ENCODE data around the gene ZNF383. TPM values are rescaled to one million over a fixed set of nuclear protein-coding genes. Genes with fewer than 3 reads are reported as not detected.
"Not testable (repeated sequence)": the region's sequence is repeated elsewhere in the genome, so short reads cannot be mapped to it uniquely, and the experiment has no call there.

The ZNF383 gene
- total and polyA plus RNA-seq, 5 experiments from 2014 or later = 8.8 to 39.8 (median 15.1) TPM

- H3K4me3 Mint-ChIP-seq = no peak overlapping the region
- H3K27me3 Mint-ChIP-seq = no peaks in the 10 kb centered on the region
- peaks cover 0 to 5% (median 2%) of the 10 kb centered on the region in 4 donors for H3K4me1 Mint-ChIP-seq
- DNase-seq (peak in 4 of 10 donors; percentile 12 to 26 (median 22)), ATAC-seq (no peak)
- H3K36me3 Mint-ChIP-seq = peaks cover 47 to 84% (median 82%) of the 10 kb centered on the region in 3 donors
- H3K9me3 Mint-ChIP-seq = peaks cover 0 to 91% (median 29%) of the 10 kb centered on the region in 9 donors
- POLR2A ChIA-PET = interaction anchor here (0.6 kb wide), 1 partner anchor 1090 kb away, joined by 3 read pairs; no protein-coding TSS in a partner anchor
- H3K27ac Mint-ChIP-seq = no peak overlapping the region
Measured at GRCh38 chr19:37227996-37228395, 10.0 kb downstream of the ZNF383 start.

DNA sequence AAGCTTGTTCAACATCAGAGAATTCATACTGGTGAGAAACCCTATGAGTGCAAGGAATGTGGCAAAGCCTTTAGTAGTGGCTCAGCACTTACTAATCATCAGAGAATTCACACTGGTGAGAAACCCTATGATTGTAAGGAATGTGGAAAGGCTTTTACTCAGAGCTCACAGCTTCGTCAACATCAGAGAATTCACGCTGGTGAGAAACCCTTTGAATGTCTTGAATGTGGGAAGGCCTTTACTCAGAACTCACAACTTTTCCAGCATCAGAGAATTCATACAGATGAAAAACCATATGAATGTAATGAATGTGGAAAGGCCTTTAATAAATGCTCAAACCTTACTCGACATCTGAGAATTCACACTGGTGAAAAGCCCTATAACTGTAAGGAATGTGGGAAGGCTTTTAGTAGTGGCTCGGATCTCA, 25.2 kb downstream of the ZNF383 start:
- Mint-ChIP-seq H3K4me3 (no peak overlapping the region), H3K27ac (no peak overlapping the region), H3K4me1 (peaks cover 0 to 5% (median 0%) of the 10 kb centered on the region in 4 donors), H3K27me3 (no peaks in the 10 kb centered on the region), H3K36me3 (peaks cover 53 to 82% (median 75%) of the 10 kb centered on the region in 3 donors), H3K9me3 (peaks cover 25 to 96% (median 44%) of the 10 kb centered on the region in 9 donors)
- DNase-seq (no peak), ATAC-seq (no peak)
- POLR2A ChIA-PET = no interaction called here

GRCh38 chr19:37251308-37252229, 33.6 kb downstream of the ZNF383 start:
- peak overlapping the region in 5 of 10 donors; percentile 21 to 81 (median 48) for H3K4me3 Mint-ChIP-seq
- ATAC-seq (peak; percentile 50 to 66), DNase-seq (peak in 3 of 10 donors; percentile 7 to 47 (median 28))
- H3K36me3 Mint-ChIP-seq = peaks cover 18 to 60% (median 44%) of the 10 kb centered on the region in 3 donors
- H3K4me1 Mint-ChIP-seq = peaks cover 0 to 7% (median 2%) of the 10 kb centered on the region in 4 donors
- H3K27me3 Mint-ChIP-seq = peaks cover 0 to 4% (median 0%) of the 10 kb centered on the region in 5 donors
- POLR2A ChIA-PET = no interaction called here
- H3K9me3 Mint-ChIP-seq = peaks cover 22 to 92% (median 47%) of the 10 kb centered on the region in 9 donors
- H3K27ac Mint-ChIP-seq = no peak overlapping the region

- H3K27me3 Mint-ChIP-seq, H3K4me3 Mint-ChIP-seq, ATAC-seq, DNase-seq, H3K27ac Mint-ChIP-seq, H3K4me1 Mint-ChIP-seq, POLR2A ChIA-PET: not testable (repeated sequence)
- Mint-ChIP-seq H3K9me3 (peaks cover 0 to 59% (median 35%) of the 10 kb centered on the region in 9 donors), H3K36me3 (peaks cover 3 to 20% (median 10%) of the 10 kb centered on the region in 3 donors)
Measured at GRCh38 chr19:37263028-37263427, 45.0 kb downstream of the ZNF383 start.

GRCh38 chr19:37267005-37267404, 49.0 kb downstream of the ZNF383 start:
- H3K9me3 Mint-ChIP-seq = peaks cover 0 to 30% (median 9%) of the 10 kb centered on the region in 9 donors
- H3K36me3 Mint-ChIP-seq, H3K4me1 Mint-ChIP-seq, H3K4me3 Mint-ChIP-seq, POLR2A ChIA-PET, H3K27me3 Mint-ChIP-seq, DNase-seq, ATAC-seq, H3K27ac Mint-ChIP-seq: not testable (repeated sequence)

- H3K4me1 Mint-ChIP-seq, H3K4me3 Mint-ChIP-seq, H3K27ac Mint-ChIP-seq, DNase-seq, ATAC-seq, H3K36me3 Mint-ChIP-seq, POLR2A ChIA-PET, H3K27me3 Mint-ChIP-seq: not testable (repeated sequence)
- H3K9me3 Mint-ChIP-seq = peaks cover 0 to 22% (median 9%) of the 10 kb centered on the region in 9 donors
Measured at GRCh38 chr19:37267755-37268154, 49.7 kb downstream of the ZNF383 start.

- H3K36me3 Mint-ChIP-seq, H3K27me3 Mint-ChIP-seq, H3K27ac Mint-ChIP-seq, H3K4me1 Mint-ChIP-seq, H3K9me3 Mint-ChIP-seq, H3K4me3 Mint-ChIP-seq, ATAC-seq, POLR2A ChIA-PET, DNase-seq: not testable (repeated sequence)
Measured at GRCh38 chr19:37280656-37281055, 62.6 kb downstream of the ZNF383 start.

- H3K9me3 Mint-ChIP-seq, H3K27me3 Mint-ChIP-seq, POLR2A ChIA-PET, H3K4me3 Mint-ChIP-seq, H3K27ac Mint-ChIP-seq, H3K4me1 Mint-ChIP-seq, ATAC-seq, H3K36me3 Mint-ChIP-seq, DNase-seq: not testable (repeated sequence)
Measured at GRCh38 chr19:37284020-37284419, 66.0 kb downstream of the ZNF383 start.

DNA sequence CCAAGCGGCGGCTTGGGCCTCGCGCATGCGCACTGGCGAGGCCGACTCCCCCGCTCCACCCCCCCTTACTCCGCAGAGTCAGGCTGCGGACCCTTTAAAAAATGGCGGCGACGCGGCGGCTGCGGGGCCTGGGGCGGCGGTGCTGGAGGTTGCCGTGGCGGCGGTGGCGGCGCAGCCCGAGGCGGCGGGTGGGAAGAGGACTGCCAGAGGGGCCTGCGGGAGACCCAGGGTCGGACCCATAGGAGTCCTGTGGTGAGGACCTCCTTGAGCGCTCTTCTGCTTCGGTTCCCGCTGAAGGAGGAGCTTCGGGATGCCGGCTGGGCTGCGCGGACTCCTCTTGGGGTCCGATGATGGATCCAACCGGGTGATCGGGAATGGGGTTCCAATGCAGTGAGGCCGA, 71.2 kb downstream of the ZNF383 start:
- H3K36me3 Mint-ChIP-seq, H3K27me3 Mint-ChIP-seq, H3K4me3 Mint-ChIP-seq, ATAC-seq, H3K4me1 Mint-ChIP-seq, H3K27ac Mint-ChIP-seq, POLR2A ChIA-PET: not testable (repeated sequence)
- H3K9me3 Mint-ChIP-seq = peaks cover 0 to 10% (median 5%) of the 10 kb centered on the region in 9 donors
- DNase-seq = peak in 2 of 10 donors; percentile 26 to 59

GRCh38 chr19:37292998-37293939, 75.3 kb downstream of the ZNF383 start:
- POLR2A ChIA-PET, H3K4me1 Mint-ChIP-seq, ATAC-seq, H3K27ac Mint-ChIP-seq, H3K36me3 Mint-ChIP-seq, H3K27me3 Mint-ChIP-seq: not testable (repeated sequence)
- H3K9me3 Mint-ChIP-seq = peaks cover 0 to 10% (median 5%) of the 10 kb centered on the region in 9 donors
- DNase-seq = peak in 2 of 10 donors; percentile 24 to 81
- H3K4me3 Mint-ChIP-seq = peak overlapping the region in 2 of 10 donors; percentile 20 to 30

GRCh38 chr19:37294246-37294645, 76.2 kb downstream of the ZNF383 start:
- POLR2A ChIA-PET, H3K36me3 Mint-ChIP-seq, ATAC-seq, H3K27me3 Mint-ChIP-seq, H3K27ac Mint-ChIP-seq, H3K4me3 Mint-ChIP-seq, H3K4me1 Mint-ChIP-seq: not testable (repeated sequence)
- peak in 2 of 10 donors; percentile 26 to 71 for DNase-seq
- H3K9me3 Mint-ChIP-seq = peaks cover 0 to 10% (median 5%) of the 10 kb centered on the region in 9 donors
